Thymus (tissue), 11 donors: ENCODE data around the gene IMMP2L. TPM values are rescaled to one million over a fixed set of nuclear protein-coding genes. Genes with fewer than 3 reads are reported as not detected.
A peak's percentile ranks its signal among the peaks of the same experiment; 100 is the strongest.

Experiments
- DNase-seq, 9 donors: peaks; one replicate each; pipeline ENCODE4 v3.0.0-alpha.2; 2013; ENCODE audit warnings: low spot score in 9 of 9, low read depth in 6 of 9, missing footprints in 1 of 9
- H3K27ac ChIP-seq, 2 donors: one replicate each; pipeline ENCODE4 v1.5.1; 2013; ENCODE audit warnings: control low read depth in 1 of 2, low read depth in 1 of 2, low read length in 1 of 2, mild to moderate bottlenecking in 1 of 2, moderate library complexity in 1 of 2
- H3K27me3 ChIP-seq, 2 donors: one replicate each; pipeline ENCODE4 v1.5.1; 2013; ENCODE audit warnings: low read length in 1 of 2; ENCODE audit not compliant: control insufficient read depth in 2 of 2, insufficient read depth in 1 of 2
- H3K36me3 ChIP-seq, 2 donors: one replicate each; pipeline ENCODE4 v1.5.1; 2013; ENCODE audit warnings: low read length in 1 of 2, mild to moderate bottlenecking in 1 of 2, moderate library complexity in 1 of 2; ENCODE audit not compliant: control insufficient read depth in 2 of 2, insufficient read depth in 2 of 2
- H3K4me1 ChIP-seq, 2 donors: one replicate each; pipeline ENCODE4 v1.5.1; 2013; ENCODE audit warnings: low read length in 2 of 2; ENCODE audit not compliant: control insufficient read depth in 2 of 2, insufficient read depth in 2 of 2
- H3K4me3 ChIP-seq, 2 donors: one replicate each; pipeline ENCODE4 v1.5.1; 2013; ENCODE audit warnings: low read length in 2 of 2, control low read depth in 1 of 2, mild to moderate bottlenecking in 1 of 2
- H3K9me3 ChIP-seq, 2 donors: one replicate each; pipeline ENCODE4 v1.5.1; 2013; ENCODE audit warnings: low read length in 1 of 2, mild to moderate bottlenecking in 1 of 2; ENCODE audit not compliant: control insufficient read depth in 2 of 2, insufficient read depth in 1 of 2
- WGBS: extraction: QIAGEN DNeasy Blood & Tissue Kit; methylation state at CpG from one replicate; pipeline ENCODE4 v1.1.7; 2013; 5-methylcytosine and 5-hydroxymethylcytosine counted together
- polyA plus RNA-seq: library from polyadenylated mRNA; stranded (reverse); fragments of 200-250 nt; gene quantifications from one replicate; pipeline ENCODE4 v1.2.3, GENCODE V29; 2013
- total RNA-seq: library from RNA; stranded (reverse); fragments of 120-200 nt; gene quantifications from one replicate; pipeline ENCODE4 v1.2.4, GENCODE V29; 2013
- donor health status: healthy.

Gene IMMP2L
- total and polyA plus RNA-seq, 2 donors = 11.0 to 12.8 TPM

DNA sequence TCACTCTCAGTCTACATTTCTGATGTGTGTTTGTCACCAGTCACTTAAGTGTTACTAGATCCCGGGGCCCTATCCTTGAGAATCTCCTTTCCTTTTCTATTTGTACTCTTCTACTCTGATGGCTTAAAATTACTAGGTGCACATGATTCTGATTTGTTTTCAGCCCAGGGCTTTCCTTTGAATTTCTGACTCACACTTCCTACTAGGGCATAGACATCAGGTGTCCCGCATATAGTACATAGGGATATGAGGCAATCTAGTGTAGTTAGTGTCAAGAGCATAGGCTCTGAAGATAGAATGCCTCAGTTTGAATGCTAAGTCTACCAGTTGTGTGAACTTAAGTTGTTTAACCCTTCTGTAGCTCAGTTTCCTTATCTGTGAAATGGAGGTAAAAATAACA is 520.7 kb downstream of the IMMP2L start:
- WGBS = 94% methylated on average over 2 of the region's 2 CpGs
- H3K27ac ChIP-seq = no peak overlapping the region

DNA sequence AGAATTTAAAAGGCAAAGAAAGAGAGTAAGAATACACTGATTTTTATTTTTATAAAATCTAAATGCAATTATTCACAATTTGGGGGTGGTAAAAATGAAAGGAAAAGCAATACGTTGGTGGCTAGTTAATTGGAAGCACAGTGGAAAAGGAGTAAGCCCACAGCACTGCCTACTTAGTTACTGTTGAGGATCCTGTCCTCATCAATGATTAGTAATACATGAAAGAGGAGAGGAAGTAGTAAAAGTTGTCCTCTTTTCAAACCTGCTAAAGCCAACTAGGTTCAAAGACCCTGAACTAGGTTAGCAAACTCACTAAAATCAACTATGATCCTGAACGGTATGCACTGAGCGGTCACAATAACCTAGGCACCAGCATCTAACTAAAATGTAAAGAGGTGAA is 524.1 kb downstream of the IMMP2L start:
- no peaks in the 10 kb centered on the region for H3K4me1 ChIP-seq
- WGBS = 98% methylated on average over 3 of the region's 3 CpGs

More for the DNA sequence above, 520.7 kb downstream of the IMMP2L start:
- H3K9me3 ChIP-seq = no peaks in the 10 kb centered on the region
- no peaks in the 10 kb centered on the region for H3K36me3 ChIP-seq
- H3K4me3 ChIP-seq = no peak overlapping the region
- DNase-seq = no peak
- no peaks in the 10 kb centered on the region for H3K4me1 ChIP-seq
- H3K27me3 ChIP-seq = no peaks in the 10 kb centered on the region

DNA sequence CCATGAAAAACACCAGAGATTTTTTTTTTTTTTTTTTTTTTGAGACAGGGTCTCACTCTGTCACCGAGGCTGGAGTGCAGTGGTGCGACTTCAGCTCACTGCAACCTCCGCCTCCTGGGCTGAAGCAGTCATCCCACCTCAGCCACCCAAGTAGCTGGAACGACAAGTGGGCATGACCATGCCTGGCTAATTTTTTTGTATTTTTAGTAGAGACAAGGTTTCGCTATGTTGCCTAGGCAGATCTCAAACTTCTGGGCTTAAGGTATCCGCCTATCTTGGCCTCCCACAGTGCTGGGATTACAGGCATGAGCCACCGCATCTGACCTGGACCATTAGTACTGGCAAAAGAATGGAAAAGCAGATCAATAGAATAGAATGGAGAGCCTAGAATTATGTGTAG is 530.4 kb downstream of the IMMP2L start:
- no peaks in the 10 kb centered on the region for H3K36me3 ChIP-seq
- H3K27me3 ChIP-seq = no peaks in the 10 kb centered on the region
- H3K27ac ChIP-seq = no peak overlapping the region
- DNase-seq = no peak
- H3K4me3 ChIP-seq = no peak overlapping the region
- no peaks in the 10 kb centered on the region for H3K9me3 ChIP-seq
- peaks cover 2 to 8% of the 10 kb centered on the region in 2 donors for H3K4me1 ChIP-seq
- WGBS = 99% methylated on average over 7 of the region's 7 CpGs

More for the DNA sequence above, 524.1 kb downstream of the IMMP2L start:
- DNase-seq = no peak
- H3K4me3 ChIP-seq = no peak overlapping the region
- no peaks in the 10 kb centered on the region for H3K27me3 ChIP-seq
- no peaks in the 10 kb centered on the region for H3K36me3 ChIP-seq
- no peaks in the 10 kb centered on the region for H3K9me3 ChIP-seq
- H3K27ac ChIP-seq = no peak overlapping the region

DNA sequence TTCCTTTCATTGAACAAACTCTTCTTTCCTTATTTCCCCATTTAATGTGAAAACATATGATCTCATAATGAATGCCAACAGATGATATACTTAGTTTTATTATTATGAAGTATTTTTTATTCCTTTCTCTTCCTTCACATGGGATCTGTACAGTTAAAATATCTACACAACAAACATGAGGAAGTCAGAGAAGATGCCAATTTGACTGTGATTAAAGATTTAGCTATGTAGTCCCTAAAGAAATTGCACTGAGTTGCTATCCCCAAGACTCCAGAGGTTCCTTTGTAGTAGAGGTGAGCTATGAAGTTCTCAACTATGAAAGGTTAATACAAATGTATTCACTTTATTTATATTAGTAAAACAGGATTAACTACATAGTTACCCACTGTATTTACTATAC is 532.0 kb downstream of the IMMP2L start:
- DNase-seq = no peak
- Histone ChIP-seq H3K36me3 (no peaks in the 10 kb centered on the region), H3K27ac (no peak overlapping the region), H3K9me3 (no peaks in the 10 kb centered on the region), H3K27me3 (no peaks in the 10 kb centered on the region), H3K4me1 (peaks cover 5 to 21% of the 10 kb centered on the region in 2 donors), H3K4me3 (no peak overlapping the region)

DNA sequence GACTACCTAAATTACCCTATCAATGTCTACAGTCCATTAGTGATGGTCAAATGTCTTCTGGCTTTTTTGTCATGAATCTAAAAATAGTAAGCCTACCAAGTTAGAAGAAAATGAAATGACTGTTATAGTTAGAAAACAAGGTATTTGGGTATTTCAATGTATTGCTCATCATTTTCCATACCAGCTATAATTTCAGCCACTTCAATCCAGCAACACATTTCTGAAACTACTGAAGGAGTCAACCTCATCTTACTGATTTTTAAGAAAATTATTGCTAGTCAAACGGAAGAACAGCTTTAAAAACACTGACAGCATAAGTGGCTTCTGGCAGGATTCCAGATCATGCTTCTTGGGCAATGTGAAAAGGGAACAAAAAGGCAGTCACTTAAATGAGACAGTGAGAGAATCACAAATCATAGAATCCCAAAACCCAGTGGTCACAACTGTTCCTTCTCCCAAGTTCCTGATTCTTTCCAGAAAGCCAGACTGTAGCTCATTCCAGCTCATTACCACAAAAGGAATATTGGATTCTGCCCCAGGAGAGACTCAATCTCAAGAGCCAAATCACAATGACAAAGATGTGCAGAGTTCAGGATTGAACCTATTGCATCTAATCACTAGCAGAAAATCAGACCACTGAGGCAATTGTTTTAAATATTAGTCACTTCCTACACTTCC is 532.6 kb downstream of the IMMP2L start:
- DNase-seq = peak in 1 of 9 donors; percentile 46
- no peaks in the 10 kb centered on the region for H3K36me3 ChIP-seq
- H3K4me3 ChIP-seq = no peak overlapping the region
- 3% methylated on average over 1 of the region's 1 CpG for WGBS
- H3K9me3 ChIP-seq = no peaks in the 10 kb centered on the region
- H3K27ac ChIP-seq = no peak overlapping the region
- peaks cover 5 to 21% of the 10 kb centered on the region in 2 donors for H3K4me1 ChIP-seq
- H3K27me3 ChIP-seq = no peaks in the 10 kb centered on the region

DNA sequence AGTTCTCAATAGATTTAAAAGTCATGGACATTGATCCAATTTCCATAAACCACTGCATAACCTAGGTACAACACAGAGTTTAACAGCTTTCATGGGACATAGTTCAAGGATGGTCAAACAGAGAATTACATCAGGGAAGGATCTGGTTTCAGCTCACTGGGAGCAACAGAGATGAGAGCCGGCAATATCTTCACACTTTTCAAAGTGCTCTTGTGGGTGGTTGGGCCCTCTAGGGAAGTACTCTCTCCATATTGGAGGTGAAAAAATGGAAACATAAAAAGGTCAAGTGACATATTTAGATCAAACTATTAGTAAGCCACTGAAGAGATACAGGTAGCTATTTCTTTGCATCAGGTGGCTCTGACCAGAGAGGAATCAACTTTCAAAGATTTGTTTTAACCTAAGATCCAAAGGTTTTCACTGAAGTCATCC is 533.1 kb downstream of the IMMP2L start:
- Histone ChIP-seq H3K4me1 (peaks cover 9 to 24% of the 10 kb centered on the region in 2 donors), H3K27me3 (no peaks in the 10 kb centered on the region), H3K4me3 (no peak overlapping the region), H3K27ac (no peak overlapping the region), H3K36me3 (no peaks in the 10 kb centered on the region), H3K9me3 (no peaks in the 10 kb centered on the region)
- WGBS = 87% methylated on average over 1 of the region's 1 CpG
- DNase-seq = no peak

DNA sequence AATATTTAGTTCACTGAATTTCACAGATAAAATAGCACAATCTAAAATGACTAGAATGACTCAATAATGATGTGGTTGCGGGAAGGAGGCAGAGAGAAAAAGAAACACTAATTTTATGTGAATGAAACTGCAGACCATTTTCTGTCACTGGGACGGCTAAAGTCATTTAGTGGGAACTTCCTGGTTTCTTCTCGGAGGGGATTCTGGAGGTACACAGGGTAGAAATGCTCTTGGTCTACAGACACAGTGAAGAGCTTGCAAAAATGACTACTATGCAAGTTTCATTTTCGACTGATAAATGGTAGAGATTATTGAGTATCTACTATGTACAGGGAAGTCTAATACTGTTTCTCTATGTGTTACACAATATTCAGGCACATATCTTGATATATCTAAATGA is 534.9 kb downstream of the IMMP2L start:
- no peaks in the 10 kb centered on the region for H3K36me3 ChIP-seq
- H3K9me3 ChIP-seq = no peaks in the 10 kb centered on the region
- WGBS = 94% methylated on average over 4 of the region's 4 CpGs
- DNase-seq = no peak
- H3K4me3 ChIP-seq = no peak overlapping the region
- H3K27me3 ChIP-seq = no peaks in the 10 kb centered on the region
- no peak overlapping the region for H3K27ac ChIP-seq
- H3K4me1 ChIP-seq = peaks cover 10 to 31% of the 10 kb centered on the region in 2 donors

DNA sequence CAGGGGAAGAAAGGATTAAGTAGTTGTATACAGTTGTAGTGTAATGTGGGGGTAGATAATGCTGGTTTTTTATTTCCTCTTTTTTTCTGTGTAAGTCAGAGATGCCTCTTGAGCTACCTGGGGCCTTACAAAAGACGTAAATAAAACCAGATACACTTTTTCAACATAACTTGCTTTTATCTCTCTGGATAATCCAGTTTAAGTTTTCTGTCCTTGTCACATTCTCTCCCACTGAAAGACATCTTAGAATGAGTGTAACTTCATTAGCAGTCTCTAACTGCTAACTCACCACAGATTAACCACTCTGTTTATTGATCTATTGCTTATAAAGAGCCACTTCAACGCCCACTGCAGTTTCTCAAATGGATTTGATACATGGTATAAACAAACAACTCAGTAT is 535.5 kb downstream of the IMMP2L start:
- Histone ChIP-seq H3K27me3 (no peaks in the 10 kb centered on the region), H3K9me3 (no peaks in the 10 kb centered on the region), H3K4me3 (no peak overlapping the region), H3K4me1 (peaks cover 10 to 35% of the 10 kb centered on the region in 2 donors), H3K27ac (peak overlapping the region in 1 of 2 donors; percentile 0), H3K36me3 (no peaks in the 10 kb centered on the region)
- peak in 1 of 9 donors; percentile 45 for DNase-seq
- 65% methylated on average over 2 of the region's 2 CpGs for WGBS

DNA sequence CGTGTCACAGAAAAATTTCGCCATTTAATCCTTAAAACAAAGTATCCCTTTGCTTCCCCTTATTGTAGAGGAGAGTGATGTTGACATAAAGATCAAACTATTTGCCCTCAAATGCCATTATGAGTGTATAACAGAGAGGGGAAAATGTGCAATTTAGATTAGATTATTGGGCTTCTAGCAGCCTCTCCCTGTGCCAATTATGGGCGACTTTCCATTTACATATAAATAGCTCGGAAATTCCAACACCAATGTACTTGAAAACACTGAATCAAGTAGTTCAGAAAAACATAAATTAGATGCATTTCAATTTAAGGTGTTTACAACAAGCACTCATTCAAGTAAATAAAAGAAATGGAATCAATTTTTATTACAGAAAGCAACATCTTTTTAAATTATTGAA is 535.9 kb downstream of the IMMP2L start:
- no peaks in the 10 kb centered on the region for H3K27me3 ChIP-seq
- 99% methylated on average over 4 of the region's 4 CpGs for WGBS

More for the DNA sequence above, 535.9 kb downstream of the IMMP2L start:
- Histone ChIP-seq H3K27ac (peak overlapping the region in 1 of 2 donors; percentile 0), H3K36me3 (no peaks in the 10 kb centered on the region), H3K4me3 (no peak overlapping the region), H3K9me3 (peaks cover 0 to 2% of the 10 kb centered on the region in 2 donors), H3K4me1 (peaks cover 10 to 35% of the 10 kb centered on the region in 2 donors)
- DNase-seq = no peak
